ENCODE measurements around the gene TULP4.

TULP4 gene

GRCh38 chr6:158398252-158399024, 86.2 kb downstream of the TULP4 start:
- TF ChIP-seq ZNF8 (CRISPR knock-in tag; IDR thresholded peaks at IDR 0.05) (no peak), RARB (CRISPR knock-in tag; IDR thresholded peaks at IDR 0.05) (no peak), ARNTL (CRISPR knock-in tag; IDR thresholded peaks at IDR 0.05; ENCODE audit: borderline replicate concordance, low read depth) (no peak), PPARA (CRISPR knock-in tag; IDR thresholded peaks at IDR 0.05; ENCODE audit: borderline replicate concordance) (no peak), ISL1 (CRISPR knock-in tag; IDR thresholded peaks at IDR 0.05) (no peak), TCF4 (CRISPR knock-in tag; IDR thresholded peaks at IDR 0.05; ENCODE audit: borderline replicate concordance) (no peak)
- TF ChIP-seq, protein P1, sequence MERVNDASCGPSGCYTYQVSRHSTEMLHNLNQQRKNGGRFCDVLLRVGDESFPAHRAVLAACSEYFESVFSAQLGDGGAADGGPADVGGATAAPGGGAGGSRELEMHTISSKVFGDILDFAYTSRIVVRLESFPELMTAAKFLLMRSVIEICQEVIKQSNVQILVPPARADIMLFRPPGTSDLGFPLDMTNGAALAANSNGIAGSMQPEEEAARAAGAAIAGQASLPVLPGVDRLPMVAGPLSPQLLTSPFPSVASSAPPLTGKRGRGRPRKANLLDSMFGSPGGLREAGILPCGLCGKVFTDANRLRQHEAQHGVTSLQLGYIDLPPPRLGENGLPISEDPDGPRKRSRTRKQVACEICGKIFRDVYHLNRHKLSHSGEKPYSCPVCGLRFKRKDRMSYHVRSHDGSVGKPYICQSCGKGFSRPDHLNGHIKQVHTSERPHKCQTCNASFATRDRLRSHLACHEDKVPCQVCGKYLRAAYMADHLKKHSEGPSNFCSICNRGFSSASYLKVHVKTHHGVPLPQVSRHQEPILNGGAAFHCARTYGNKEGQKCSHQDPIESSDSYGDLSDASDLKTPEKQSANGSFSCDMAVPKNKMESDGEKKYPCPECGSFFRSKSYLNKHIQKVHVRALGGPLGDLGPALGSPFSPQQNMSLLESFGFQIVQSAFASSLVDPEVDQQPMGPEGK (CRISPR knock-in tag; IDR thresholded peaks at IDR 0.05; ENCODE audit: borderline replicate concordance): no peak
- no peak for ATAC-seq

DNA sequence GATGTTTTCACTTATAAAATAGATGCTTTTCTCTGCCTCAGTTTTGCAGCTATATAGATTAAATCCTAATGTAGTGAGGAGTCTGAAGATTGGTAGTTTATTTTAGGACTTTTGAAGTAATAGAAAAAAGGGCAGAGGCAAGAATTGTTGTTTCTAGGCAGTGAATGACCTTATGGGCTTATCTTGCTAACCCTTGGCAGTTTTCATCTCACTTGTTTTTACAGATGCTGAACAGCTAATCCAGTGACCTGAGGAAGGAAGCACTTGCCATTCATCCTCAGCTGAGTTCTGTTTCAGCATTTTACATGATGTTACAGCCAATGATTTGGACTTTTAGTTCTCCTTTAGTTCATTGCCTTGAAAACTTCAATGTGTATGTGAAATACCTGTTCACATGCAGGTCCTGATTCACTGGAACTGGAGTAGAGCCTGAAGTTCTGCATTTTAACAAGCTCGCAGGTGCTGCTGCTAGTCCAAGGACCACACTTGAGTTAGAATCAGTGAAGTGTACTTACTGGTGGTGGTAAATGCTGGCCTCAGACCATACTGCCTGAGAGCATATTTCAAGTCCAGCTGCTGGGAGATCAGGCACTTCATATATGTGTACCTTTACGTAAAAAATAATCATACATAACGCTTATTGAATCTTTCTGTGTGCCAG, 86.9 kb downstream of the TULP4 start:
- TF ChIP-seq SNAI2 (CRISPR knock-in tag; IDR thresholded peaks at IDR 0.05): no peak
- no peak for TF ChIP-seq PPARA (CRISPR knock-in tag; IDR thresholded peaks at IDR 0.05; ENCODE audit: borderline replicate concordance)
- TF ChIP-seq, protein P1 (CRISPR knock-in tag; IDR thresholded peaks at IDR 0.05; ENCODE audit: borderline replicate concordance): no peak
- TF ChIP-seq, protein P2, sequence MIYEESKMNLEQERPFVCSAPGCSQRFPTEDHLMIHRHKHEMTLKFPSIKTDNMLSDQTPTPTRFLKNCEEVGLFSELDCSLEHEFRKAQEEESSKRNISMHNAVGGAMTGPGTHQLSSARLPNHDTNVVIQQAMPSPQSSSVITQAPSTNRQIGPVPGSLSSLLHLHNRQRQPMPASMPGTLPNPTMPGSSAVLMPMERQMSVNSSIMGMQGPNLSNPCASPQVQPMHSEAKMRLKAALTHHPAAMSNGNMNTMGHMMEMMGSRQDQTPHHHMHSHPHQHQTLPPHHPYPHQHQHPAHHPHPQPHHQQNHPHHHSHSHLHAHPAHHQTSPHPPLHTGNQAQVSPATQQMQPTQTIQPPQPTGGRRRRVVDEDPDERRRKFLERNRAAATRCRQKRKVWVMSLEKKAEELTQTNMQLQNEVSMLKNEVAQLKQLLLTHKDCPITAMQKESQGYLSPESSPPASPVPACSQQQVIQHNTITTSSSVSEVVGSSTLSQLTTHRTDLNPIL (CRISPR knock-in tag; IDR thresholded peaks at IDR 0.05; ENCODE audit: low read depth): no peak
- no peak for TF ChIP-seq RARB (CRISPR knock-in tag; IDR thresholded peaks at IDR 0.05)
- TF ChIP-seq ZC3H10 (CRISPR knock-in tag; IDR thresholded peaks at IDR 0.05): no peak
- TF ChIP-seq ZNF8 (CRISPR knock-in tag; IDR thresholded peaks at IDR 0.05): no peak
- no peak for TF ChIP-seq CSDC2 (CRISPR knock-in tag; IDR thresholded peaks at IDR 0.05)
- no peak for TF ChIP-seq TOX (CRISPR knock-in tag; IDR thresholded peaks at IDR 0.05; ENCODE audit: borderline replicate concordance)
- TF ChIP-seq GLIS3 (CRISPR knock-in tag; IDR thresholded peaks at IDR 0.05): no peak
- no peak for TF ChIP-seq TSHZ2 (CRISPR knock-in tag; IDR thresholded peaks at IDR 0.05)
- TF ChIP-seq ESRRG (CRISPR knock-in tag; IDR thresholded peaks at IDR 0.05): no peak
- no peak for TF ChIP-seq ARNTL (CRISPR knock-in tag; IDR thresholded peaks at IDR 0.05; ENCODE audit: borderline replicate concordance, low read depth)
- TF ChIP-seq POU6F1 (CRISPR knock-in tag; IDR thresholded peaks at IDR 0.05; ENCODE audit: borderline replicate concordance, low read depth): no peak
- no peak for TF ChIP-seq ZNF70 (CRISPR knock-in tag; IDR thresholded peaks at IDR 0.05)
- no peak for ATAC-seq

DNA sequence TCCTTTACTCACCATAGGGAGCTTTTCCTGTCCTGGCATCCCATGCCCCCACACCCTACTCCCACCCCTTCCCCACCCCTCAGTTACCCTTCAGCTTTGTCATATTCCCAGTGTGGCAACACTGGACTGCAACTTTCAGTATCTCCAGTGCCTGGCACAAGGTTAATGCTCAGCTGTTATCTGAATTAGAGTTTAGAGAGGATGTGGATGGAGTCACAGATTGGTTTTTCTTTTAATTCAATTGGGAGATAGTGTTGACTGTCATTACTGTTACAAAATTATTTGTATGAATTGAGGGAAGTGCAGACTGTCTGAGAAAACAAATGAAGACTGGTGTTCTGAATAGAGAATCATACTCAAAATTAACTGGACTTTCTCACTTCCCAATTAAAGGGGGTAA, 89.9 kb downstream of the TULP4 start:
- ATAC-seq: peak; percentile 31; the same call in 1 of the 3 replicates
- TF ChIP-seq PPARA (CRISPR knock-in tag; IDR thresholded peaks at IDR 0.05; ENCODE audit: borderline replicate concordance) (no peak), TCF4 (CRISPR knock-in tag; IDR thresholded peaks at IDR 0.05; ENCODE audit: borderline replicate concordance) (peak; percentile 61; the same call in 1 of the 2 replicates), BACH2 (CRISPR knock-in tag; IDR thresholded peaks at IDR 0.05; ENCODE audit: borderline replicate concordance) (no peak), ZNF70 (CRISPR knock-in tag; IDR thresholded peaks at IDR 0.05) (no peak), OSR1 (CRISPR knock-in tag; IDR thresholded peaks at IDR 0.05) (no peak), POU6F1 (CRISPR knock-in tag; IDR thresholded peaks at IDR 0.05; ENCODE audit: borderline replicate concordance, low read depth) (no peak), ISL1 (CRISPR knock-in tag; IDR thresholded peaks at IDR 0.05) (peak; percentile 54)
- TF ChIP-seq, protein P3, sequence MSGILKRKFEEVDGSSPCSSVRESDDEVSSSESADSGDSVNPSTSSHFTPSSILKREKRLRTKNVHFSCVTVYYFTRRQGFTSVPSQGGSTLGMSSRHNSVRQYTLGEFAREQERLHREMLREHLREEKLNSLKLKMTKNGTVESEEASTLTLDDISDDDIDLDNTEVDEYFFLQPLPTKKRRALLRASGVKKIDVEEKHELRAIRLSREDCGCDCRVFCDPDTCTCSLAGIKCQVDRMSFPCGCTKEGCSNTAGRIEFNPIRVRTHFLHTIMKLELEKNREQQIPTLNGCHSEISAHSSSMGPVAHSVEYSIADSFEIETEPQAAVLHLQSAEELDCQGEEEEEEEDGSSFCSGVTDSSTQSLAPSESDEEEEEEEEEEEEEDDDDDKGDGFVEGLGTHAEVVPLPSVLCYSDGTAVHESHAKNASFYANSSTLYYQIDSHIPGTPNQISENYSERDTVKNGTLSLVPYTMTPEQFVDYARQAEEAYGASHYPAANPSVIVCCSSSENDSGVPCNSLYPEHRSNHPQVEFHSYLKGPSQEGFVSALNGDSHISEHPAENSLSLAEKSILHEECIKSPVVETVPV (CRISPR knock-in tag; IDR thresholded peaks at IDR 0.05): no peak

Data from SK-N-SH treated with all-trans-retinoic acid at 6 μM for 48 hours (cell line).